ENCODE data around the gene CARS1. TPM values are rescaled to one million over a fixed set of nuclear protein-coding genes. Genes with fewer than 3 reads are reported as not detected.

CARS1 gene
- total and polyA plus RNA-seq, 2 experiments from 2014 or later, result 72.9 to 95.9 TPM

DNA sequence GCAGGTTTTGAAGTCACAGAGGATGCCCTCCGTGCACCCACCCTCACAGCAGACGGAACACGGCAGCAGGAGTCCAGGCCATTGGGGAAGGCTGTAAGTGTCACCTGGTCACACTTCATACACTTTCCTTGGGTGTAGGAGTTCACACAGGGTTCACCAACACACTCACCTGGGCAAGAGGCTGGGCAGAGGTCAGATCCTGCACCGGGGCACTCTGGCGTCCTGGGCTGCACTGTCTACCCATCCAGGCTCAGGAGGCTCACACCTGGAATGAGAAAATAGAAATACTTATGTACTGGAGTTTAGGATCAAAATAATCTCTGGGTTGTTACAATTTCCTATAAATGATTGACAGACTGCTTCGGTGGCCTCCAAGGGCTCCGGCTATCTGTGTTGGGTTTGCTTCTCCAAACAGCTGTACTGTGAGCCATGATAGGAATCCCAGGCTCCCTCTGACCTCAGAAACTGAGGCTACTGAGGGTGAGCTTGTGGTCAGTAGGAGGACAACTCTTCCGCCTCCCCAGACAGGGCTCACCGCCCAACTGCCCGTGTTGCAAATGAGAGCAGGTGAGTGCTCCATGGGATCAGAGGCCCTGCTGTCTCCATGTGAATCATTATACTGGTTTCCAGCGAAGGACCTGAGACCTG is 20.1 kb upstream of the CARS1 start (continued):
- TF ChIP-seq, protein P1, sequence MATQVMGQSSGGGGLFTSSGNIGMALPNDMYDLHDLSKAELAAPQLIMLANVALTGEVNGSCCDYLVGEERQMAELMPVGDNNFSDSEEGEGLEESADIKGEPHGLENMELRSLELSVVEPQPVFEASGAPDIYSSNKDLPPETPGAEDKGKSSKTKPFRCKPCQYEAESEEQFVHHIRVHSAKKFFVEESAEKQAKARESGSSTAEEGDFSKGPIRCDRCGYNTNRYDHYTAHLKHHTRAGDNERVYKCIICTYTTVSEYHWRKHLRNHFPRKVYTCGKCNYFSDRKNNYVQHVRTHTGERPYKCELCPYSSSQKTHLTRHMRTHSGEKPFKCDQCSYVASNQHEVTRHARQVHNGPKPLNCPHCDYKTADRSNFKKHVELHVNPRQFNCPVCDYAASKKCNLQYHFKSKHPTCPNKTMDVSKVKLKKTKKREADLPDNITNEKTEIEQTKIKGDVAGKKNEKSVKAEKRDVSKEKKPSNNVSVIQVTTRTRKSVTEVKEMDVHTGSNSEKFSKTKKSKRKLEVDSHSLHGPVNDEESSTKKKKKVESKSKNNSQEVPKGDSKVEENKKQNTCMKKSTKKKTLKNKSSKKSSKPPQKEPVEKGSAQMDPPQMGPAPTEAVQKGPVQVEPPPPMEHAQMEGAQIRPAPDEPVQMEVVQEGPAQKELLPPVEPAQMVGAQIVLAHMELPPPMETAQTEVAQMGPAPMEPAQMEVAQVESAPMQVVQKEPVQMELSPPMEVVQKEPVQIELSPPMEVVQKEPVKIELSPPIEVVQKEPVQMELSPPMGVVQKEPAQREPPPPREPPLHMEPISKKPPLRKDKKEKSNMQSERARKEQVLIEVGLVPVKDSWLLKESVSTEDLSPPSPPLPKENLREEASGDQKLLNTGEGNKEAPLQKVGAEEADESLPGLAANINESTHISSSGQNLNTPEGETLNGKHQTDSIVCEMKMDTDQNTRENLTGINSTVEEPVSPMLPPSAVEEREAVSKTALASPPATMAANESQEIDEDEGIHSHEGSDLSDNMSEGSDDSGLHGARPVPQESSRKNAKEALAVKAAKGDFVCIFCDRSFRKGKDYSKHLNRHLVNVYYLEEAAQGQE (IDR thresholded peaks at IDR 0.05; ENCODE audit: unreplicated experiment), result no peak
- TF ChIP-seq CREB1 (CRISPR knock-in tag; IDR thresholded peaks at IDR 0.05; ENCODE audit: low read depth) (no peak), EZH2 (IDR thresholded peaks at IDR 0.05; ENCODE audit: low read depth, unreplicated experiment) (no peak), ZNF114 (CRISPR knock-in tag; IDR thresholded peaks at IDR 0.05) (no peak), JUNB (IDR thresholded peaks at IDR 0.05; ENCODE audit: unreplicated experiment) (no peak), NANOG (IDR thresholded peaks at IDR 0.05; ENCODE audit: borderline replicate concordance) (no peak), ZNF331 (CRISPR knock-in tag; IDR thresholded peaks at IDR 0.05; ENCODE audit: low read depth) (no peak)

DNA sequence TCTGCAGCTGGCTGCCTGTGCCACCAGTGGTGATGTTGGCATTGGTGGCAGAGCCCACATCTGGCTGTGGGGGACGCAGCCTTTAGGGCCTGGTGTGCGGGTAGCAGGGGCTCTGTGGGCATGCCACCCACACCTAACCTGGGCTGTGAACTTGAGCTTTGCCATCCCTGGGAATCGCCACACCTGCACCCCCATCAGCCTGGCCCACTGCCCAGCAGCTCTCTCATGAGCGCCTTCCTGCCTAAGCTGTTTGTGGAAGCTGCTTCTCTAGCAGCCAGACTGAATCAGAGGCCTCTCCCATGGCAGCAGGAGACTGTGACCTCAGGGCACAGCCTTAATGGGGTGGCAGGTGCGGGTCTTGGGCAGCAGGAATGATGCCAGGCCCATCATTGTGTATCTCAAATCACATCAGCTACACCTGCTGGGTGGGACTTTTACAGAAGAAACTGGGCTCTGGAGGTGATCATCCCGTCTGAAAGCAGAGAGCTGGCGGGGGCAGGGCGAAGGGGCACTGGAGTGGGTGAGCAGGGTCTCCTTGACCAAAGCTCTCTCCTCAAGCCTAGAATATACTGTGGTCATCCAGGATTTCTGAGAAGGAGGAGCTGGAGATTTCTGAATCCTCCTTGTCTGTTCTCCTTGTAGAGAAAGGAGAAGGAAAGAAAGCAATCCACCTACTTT is 17.8 kb upstream of the CARS1 start:
- no peak for DNase-seq (ENCODE audit: low spot score)
- no peak for ATAC-seq
- TF ChIP-seq, protein P2, sequence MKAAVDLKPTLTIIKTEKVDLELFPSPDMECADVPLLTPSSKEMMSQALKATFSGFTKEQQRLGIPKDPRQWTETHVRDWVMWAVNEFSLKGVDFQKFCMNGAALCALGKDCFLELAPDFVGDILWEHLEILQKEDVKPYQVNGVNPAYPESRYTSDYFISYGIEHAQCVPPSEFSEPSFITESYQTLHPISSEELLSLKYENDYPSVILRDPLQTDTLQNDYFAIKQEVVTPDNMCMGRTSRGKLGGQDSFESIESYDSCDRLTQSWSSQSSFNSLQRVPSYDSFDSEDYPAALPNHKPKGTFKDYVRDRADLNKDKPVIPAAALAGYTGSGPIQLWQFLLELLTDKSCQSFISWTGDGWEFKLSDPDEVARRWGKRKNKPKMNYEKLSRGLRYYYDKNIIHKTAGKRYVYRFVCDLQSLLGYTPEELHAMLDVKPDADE (IDR thresholded peaks at IDR 0.05), result no peak
- TF ChIP-seq STAT1 (IDR thresholded peaks at IDR 0.05; ENCODE audit: unreplicated experiment), result no peak
- TF ChIP-seq POLR2AphosphoS5 (IDR thresholded peaks at IDR 0.05; ENCODE audit: low read depth), result no peak
- no peak for TF ChIP-seq ZNF331 (CRISPR knock-in tag; IDR thresholded peaks at IDR 0.05; ENCODE audit: low read depth)
- no peak for TF ChIP-seq ZNF114 (CRISPR knock-in tag; IDR thresholded peaks at IDR 0.05)
- TF ChIP-seq JUNB (IDR thresholded peaks at IDR 0.05; ENCODE audit: unreplicated experiment), result no peak
- TF ChIP-seq EZH2phosphoT487 (IDR thresholded peaks at IDR 0.05; ENCODE audit: unreplicated experiment), result no peak
- TF ChIP-seq NANOG (IDR thresholded peaks at IDR 0.05; ENCODE audit: borderline replicate concordance), result no peak
- no peak for TF ChIP-seq EZH2 (IDR thresholded peaks at IDR 0.05; ENCODE audit: low read depth, unreplicated experiment)
- TF ChIP-seq, protein P1 (IDR thresholded peaks at IDR 0.05; ENCODE audit: unreplicated experiment), result no peak
- TF ChIP-seq, protein P3, sequence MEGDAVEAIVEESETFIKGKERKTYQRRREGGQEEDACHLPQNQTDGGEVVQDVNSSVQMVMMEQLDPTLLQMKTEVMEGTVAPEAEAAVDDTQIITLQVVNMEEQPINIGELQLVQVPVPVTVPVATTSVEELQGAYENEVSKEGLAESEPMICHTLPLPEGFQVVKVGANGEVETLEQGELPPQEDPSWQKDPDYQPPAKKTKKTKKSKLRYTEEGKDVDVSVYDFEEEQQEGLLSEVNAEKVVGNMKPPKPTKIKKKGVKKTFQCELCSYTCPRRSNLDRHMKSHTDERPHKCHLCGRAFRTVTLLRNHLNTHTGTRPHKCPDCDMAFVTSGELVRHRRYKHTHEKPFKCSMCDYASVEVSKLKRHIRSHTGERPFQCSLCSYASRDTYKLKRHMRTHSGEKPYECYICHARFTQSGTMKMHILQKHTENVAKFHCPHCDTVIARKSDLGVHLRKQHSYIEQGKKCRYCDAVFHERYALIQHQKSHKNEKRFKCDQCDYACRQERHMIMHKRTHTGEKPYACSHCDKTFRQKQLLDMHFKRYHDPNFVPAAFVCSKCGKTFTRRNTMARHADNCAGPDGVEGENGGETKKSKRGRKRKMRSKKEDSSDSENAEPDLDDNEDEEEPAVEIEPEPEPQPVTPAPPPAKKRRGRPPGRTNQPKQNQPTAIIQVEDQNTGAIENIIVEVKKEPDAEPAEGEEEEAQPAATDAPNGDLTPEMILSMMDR (conservative IDR thresholded peaks at IDR 0.05; ENCODE audit: low read depth in 2 of 2), result no peak
- no peak for TF ChIP-seq CREB1 (CRISPR knock-in tag; IDR thresholded peaks at IDR 0.05; ENCODE audit: low read depth)

More for the DNA sequence above, 17.8 kb upstream of the CARS1 start:
- H3K4me3 Mint-ChIP-seq, result no peak overlapping the region
- no peak overlapping the region for H3K27ac Mint-ChIP-seq
- Histone ChIP-seq H3K9me2 (ENCODE audit: insufficient read depth) (no peaks in the 10 kb centered on the region), H3K27me3 (ENCODE audit: insufficient read depth) (no peaks in the 10 kb centered on the region), H3K36me3 (ENCODE audit: insufficient read depth) (no peaks in the 10 kb centered on the region), H2AFZ (no peak overlapping the region), H4K20me1 (replicated peaks; ENCODE audit: insufficient read depth) (no peaks in the 10 kb centered on the region), H3K4me3 (no peak overlapping the region), H3K4me2 (no peak overlapping the region), H3K27ac (ENCODE audit: low read depth) (no peak overlapping the region), H3K79me2 (replicated peaks; ENCODE audit: insufficient read depth) (no peaks in the 10 kb centered on the region), H3F3A (replicated peaks; ENCODE audit: low read depth) (no peaks in the 10 kb centered on the region), H3K4me1 (ENCODE audit: insufficient read depth) (no peaks in the 10 kb centered on the region)
- no peaks in the 10 kb centered on the region for H3K9me3 Mint-ChIP-seq
- peaks cover 2% of the 10 kb centered on the region for H3K27me3 Mint-ChIP-seq (ENCODE audit: insufficient read depth, low read depth, poor library complexity)
- H3K36me3 Mint-ChIP-seq (ENCODE audit: low read depth), result no peaks in the 10 kb centered on the region
- no peaks in the 10 kb centered on the region; the same call in 2 of the 3 replicates for H3K4me1 Mint-ChIP-seq

All from GM23338 (cell line).